HG02970 (cell line): ENCODE data around the gene PELO.

ENCODE experiments used
- ATAC-seq: cut with Tn5 transposase; IDR thresholded peaks from one replicate; pipeline ENCODE4 v1.9.1; 2021; ENCODE audit warnings: mild to moderate bottlenecking, moderate library complexity, moderate number of reproducible peaks; ENCODE audit not compliant: unreplicated experiment, low FRiP score

The PELO gene

DNA sequence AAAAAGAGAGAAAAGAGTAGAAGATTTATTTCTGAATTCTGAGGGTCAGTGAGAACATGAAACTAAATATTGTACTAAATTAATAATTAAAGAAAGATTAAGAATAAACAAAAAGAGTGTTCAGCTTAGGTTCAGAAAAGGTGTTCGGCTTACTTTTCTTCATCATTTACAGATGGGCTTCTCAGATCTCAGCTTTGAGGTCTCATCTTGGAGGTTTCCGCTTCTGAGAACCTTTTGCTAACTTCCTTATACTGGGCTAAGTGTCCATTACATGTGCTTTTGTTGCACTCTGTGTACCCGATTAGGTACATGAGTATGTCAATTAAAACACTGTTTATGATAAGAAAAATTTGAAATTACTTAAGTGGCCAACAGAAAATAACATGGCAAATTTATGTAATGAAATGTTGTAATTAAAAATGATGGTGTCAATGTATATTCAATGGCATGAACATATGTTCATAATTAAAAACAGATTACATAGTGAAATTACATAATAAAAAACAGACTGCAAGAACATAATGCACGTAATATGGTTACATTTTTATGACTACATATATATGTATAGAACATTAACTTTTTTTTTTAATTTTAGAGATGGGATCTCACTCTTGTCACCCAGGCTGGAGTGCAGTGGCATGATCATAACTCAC lies 17.3 kb upstream of the PELO start:
- ATAC-seq, result no peak

DNA sequence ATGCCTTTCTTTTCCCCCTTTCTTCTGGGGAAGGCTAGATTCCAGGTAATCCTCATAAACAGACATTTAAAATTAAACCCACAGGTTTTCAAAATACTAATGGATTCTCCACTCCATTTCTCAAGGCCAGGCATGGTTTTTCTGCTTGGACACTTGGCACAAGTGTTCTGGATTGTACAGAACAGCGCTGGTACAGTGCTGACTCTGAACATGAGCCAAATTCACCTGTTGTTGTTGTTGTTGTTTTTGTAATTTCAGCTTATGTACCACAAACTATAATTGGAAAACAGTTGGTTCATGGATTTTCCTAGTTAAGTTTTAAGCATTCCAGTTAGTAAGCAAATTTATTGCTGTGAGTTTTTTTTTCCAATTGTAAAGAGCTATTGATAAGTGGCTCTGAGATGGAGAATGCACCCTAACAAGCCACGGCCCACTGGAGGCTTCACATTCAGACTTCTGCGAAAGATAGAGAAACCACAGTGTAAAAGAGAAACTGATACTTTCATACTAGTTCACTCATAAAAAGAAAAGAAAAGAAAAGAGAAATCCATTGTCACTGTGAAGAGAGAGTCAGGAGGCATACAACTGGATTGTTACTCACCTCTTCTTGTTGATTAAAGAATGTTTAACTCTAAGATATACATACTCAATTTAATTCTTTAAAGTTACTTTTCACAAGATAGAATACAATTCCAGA lies 16.2 kb upstream of the PELO start:
- peak; percentile 94 for ATAC-seq

DNA sequence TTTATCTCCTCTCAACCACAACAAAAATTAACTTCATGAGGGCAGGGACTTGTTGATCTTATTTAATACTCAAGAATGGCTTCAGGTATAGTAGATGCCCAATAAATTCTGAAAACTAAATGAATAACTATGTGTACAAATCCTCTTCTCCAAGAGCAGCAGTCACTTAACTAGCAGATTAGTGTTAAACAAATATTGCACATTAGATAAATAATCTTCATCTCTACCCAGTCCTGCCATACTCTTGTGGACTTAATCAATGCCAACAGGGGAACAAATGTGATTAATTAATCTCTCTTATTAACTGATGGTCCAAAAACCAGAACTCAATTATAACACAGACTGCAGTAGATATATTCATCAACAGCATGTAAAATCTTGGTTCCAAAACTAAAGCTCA lies 15.0 kb upstream of the PELO start:
- no peak for ATAC-seq

DNA sequence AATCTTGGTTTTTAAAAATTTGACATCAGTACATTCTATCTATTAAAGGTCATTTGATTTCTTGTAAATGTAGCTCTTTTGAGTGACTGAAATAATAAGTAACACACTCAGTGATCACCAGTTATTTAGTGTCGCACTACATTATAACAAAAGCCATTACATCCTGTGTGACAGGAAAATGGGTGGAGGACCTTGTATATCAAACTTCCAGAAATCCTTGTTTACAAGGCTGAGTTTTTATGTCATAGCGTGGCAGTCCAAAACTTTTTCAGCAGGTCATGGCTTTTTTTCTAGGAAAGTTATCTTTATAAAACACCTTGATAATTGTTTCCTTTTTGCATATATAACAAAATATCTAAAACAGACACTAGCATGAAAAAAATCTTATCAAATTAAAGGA lies 14.4 kb upstream of the PELO start:
- ATAC-seq, result no peak

DNA sequence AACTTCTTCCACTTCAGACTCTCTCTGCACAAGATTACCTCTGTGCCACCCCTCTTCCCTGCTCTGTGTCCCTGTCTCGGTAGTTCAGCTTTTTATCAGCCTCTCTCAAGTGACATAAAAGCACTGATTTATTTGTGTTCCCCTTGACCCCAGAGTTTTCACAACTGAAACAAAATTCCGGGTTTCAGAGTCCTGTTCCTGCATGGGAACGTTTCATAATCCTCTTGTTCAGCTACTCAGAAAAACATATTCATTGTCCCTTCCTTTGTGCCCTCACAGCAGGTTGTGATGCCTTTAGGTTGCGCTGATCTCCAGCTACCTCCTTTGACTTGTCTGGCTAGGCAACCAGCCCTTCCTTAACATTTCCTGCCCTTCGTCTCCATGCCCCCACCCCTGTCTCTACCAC lies 13.7 kb upstream of the PELO start:
- no peak for ATAC-seq

DNA sequence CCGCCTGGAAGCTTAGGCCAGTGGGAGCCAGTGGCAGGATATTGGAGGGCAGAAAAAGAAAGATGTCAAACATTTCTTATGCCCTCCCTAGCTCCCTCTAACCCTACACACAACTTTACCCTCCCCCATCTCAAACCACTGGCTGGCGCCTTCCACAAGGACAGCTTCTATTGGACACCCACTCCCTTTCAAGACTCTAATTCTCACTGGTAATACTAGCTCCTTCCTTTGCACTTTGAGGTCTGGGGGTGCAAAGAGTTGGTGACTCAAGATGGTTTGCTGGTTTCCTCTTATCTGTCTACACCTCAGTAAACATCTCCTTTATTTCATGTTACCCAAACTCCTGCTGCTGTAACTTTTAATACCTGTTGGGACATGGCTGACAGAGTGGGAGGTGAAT lies 11.6 kb upstream of the PELO start:
- no peak for ATAC-seq

DNA sequence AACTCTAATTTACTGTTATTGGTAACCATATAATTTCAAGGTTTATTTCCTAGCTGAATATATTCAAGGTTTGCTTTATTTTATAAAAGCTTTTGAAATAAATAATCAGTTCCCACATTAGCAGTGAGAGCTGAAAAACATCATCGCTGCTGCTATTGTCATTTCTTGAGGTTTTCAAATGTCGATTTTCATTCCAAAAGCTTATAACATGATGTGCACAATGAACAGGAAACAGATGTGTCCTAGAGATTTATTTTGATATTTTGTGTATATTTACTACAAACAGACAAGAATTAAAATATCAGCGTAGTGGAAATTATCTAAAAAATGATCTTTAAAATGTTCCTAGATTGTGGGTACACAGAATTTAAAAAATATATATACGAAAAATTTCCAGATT lies 10.5 kb upstream of the PELO start:
- no peak for ATAC-seq

DNA sequence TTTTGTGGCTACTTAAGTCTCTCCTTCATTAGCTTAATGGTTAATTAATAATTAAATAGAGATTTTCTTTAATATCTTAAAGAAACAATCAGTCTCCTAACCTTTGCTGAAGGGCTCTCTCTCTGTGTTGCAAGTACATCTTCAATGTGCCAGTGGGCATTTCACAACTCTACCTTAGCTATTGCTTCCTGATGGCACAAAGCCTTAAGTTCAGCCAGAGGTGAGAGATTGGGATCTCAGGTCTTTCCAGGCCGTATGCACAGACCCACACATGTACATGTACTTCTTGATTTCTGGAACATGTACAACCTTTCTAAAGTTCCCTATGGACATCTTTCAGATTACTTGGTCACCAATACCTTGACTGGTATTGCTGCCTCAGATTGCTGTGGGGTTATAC lies 8.9 kb upstream of the PELO start:
- no peak for ATAC-seq

DNA sequence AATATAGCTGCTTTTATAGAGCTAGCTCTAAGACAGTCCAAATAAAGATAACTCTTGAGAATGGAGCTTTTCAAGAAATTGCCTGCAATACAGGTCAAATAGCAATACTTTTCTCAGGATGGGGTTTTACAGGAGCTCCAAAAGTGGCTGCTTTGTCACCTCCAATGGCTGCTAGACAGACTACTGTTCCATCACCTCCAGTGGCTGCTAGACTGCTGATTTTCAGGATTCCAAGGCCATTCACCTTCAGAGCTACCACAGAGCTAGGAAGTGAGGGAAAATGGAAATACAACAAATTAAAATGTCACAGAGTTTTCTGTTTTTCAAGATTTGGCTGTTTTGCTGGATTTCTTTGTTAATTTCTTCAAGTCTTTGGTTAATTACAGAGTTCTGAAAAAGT lies 8.5 kb upstream of the PELO start:
- no peak for ATAC-seq

DNA sequence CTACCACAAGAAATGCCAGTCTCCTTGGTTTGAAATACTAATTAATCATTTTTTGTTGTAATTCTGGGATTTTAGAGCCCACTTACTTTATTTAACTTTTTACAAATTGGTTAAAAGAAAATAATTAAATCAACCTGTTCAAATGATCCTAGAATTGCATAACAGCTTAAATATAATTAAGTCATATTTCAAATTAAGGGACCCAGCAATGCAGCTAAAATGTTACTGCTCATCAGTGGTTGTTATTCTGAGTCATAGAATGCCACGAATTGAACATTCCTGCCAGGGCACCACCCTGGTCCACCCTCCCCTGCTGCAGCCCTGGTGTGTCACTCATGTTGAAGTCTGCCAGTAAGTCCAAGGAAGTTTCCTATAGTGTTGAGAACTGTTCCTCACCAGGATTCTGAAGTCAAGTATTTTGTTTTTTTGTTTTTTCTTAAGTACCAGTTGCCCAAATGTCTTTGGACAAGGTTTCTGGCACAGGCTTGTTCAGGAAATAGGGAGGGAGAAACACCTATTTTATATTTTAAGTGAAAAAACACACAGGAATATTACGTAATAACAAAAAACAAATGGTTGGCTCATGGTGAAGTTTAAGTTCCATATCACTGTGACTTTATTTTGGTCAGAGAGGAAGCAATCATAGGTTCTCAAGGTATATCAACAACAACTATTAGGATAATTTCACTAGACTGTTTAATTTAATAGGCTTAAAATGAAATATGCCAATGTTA lies 4.3 kb upstream of the PELO start:
- no peak for ATAC-seq

DNA sequence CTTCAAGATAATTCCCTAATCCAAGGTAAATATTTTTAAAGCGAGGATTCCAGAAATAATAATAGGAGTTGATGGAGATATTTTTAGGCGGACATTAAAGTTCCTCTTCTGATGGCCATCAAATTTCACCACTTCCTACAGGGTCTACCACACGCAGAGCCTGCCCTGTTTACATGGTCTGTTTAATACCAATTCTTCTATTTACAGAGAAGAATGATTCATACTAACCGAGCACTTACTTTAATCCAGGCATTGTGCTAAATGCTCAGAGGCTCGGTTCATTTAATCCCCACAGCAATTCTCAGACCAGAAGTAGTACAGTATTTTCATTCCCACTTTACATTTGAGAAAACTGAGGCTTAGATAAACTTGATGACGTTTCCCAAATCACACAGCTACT lies 3.0 kb upstream of the PELO start:
- no peak for ATAC-seq

DNA sequence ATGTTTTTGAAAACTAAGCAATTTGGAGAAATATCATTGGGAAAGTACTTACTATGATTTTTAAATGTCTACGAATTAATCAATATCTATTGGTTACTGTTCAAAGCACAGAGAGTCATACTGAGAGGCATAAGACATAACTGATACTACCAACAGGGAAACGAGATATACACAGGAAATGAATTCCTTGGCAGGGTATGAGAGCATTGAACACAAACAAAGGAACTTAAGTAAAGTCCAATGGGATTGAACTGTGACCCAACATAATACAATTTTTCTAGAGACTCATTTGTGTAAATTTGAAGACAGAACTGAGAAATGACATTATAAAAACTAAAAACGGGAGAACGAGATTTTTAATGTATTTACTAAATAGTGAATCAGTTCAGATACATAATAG lies 1.3 kb upstream of the PELO start:
- ATAC-seq, result no peak

DNA sequence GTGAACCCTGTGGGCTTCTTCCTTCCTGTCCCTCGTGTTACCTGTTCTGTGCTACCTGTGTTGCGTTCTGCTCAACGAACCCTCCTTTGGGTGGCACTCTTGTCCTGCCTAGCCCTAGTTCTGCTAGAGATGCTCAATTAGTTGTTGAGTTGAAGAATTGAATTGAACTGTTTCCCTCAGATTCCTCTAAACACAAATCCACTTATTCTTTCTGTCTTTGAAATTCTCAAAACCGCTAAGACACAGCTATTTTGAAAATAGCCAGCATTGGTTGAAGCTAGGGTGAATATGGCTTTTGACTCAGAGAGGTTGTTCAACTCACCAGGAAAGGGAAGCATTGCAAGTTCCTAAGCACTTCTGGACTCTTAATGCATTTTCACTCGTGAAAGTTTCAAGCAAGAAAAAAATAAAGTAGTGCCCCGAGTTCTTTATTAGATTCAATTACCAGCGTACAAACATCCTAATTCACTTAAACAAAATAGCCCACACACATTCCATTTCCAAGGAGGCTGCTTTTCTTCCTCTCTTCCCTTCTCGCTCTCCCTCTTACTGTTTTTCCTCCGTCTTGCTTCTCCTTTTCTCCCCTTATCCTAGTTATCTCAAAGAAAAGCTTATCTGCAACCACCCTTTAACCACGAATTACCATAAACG lies 642 bp upstream of the PELO start:
- ATAC-seq, result no peak

DNA sequence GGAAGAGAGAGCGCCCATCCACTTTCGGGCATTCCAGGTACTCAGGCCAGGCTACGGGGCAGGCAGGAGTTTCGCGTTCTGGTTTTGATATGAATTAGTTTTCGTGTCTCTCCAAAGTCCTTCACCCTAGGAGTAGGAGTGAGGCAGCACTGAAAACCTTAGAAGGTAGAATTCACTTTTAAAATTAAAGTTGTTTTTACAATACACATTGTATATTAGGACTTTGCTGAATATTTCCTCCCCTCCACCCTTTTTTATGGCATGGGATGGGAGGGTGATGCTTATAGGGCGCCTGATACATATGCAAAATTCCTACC lies 747 bp downstream of the PELO start:
- ATAC-seq, result no peak

DNA sequence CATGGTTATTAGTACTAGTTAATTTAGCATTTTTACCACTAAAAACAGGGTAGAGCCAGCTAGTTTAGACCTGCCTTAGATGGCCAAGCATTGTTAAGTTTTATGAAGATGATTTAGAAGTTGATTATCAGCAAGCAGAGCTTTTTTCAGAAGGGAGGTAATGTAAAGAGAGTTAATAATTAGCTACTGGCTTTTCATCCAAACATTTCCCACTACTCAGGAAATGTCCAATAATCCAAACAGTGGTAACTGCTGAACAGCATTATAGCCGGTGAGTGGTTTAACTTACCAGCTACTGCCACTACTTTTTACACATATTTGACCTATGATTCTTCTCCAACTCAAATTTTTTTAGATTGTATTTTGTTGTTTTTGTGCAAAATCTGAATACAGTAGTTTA lies 1.7 kb downstream of the PELO start:
- no peak for ATAC-seq

DNA sequence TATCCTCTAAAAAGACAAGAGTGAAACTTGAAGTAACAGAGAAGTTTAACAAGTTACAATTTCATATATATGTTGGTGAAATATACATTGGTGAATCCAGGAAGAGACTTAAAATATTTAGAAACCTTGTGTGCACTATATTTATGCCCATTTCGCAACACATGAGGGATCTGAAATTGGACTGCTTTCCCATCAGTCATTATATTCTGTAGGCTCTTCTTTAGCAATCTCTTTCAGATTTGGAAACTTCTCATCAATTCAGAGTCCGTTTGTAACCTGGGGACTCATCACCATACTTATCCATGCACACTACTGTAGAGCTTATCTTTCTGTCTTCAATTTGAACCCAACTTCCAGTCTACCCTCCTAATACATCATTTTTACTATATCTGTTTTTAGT lies 2.1 kb downstream of the PELO start:
- ATAC-seq, result no peak

DNA sequence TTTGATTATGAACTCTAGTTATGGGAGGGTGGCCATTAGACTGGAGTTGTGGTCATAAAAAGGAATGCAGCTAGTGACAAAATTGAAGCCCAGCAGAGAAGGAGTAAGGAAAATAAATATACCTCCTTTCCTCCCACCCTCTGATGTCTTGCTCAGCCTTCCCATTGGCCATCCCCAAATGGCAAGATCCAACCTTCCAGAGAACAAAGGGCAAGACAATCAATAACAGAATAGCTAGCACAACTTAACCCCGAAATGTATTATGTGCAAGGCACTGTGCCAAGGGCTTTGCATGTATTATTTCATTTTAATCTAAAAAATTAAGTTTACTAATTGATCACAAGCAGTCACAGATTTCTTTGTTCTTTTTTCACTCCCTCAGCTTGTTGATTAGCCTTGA lies 3.6 kb downstream of the PELO start:
- ATAC-seq, result no peak

DNA sequence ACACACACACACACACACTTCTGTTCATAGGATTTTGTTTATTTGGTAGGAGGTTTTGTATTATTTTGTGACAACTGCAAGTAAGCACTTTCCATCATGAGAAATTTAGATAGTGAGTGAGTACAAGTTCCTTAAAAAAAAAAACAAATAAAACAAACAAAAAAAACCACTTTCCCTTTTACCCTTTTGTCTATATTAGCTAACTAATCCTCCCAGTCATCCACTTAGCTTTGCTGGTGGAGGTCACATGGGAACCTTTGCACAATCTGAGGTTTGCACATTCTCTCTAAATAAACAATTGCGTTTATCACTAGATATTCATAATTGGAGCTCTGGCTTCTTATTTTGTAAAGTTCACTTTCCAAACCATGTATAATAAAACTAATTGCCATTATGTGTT lies 6.8 kb downstream of the PELO start:
- no peak for ATAC-seq

DNA sequence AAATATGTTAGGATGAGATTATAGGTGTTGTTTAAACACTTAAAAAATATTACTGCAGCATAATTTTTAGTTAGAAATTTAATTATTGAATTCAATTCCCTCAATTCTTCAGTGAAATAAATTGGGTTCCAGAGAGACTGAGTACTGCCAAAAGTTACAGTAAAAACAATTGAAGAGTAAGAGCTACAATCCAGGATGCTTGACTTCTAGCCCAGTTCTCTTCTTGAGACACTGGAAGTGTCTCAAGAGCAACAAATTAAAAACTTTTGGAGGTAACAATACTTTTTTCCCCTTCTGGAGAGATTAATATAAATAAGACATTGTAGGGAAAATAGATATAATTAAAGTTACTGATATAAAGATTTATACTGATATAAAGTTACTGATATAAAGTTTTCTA lies 8.3 kb downstream of the PELO start:
- no peak for ATAC-seq

DNA sequence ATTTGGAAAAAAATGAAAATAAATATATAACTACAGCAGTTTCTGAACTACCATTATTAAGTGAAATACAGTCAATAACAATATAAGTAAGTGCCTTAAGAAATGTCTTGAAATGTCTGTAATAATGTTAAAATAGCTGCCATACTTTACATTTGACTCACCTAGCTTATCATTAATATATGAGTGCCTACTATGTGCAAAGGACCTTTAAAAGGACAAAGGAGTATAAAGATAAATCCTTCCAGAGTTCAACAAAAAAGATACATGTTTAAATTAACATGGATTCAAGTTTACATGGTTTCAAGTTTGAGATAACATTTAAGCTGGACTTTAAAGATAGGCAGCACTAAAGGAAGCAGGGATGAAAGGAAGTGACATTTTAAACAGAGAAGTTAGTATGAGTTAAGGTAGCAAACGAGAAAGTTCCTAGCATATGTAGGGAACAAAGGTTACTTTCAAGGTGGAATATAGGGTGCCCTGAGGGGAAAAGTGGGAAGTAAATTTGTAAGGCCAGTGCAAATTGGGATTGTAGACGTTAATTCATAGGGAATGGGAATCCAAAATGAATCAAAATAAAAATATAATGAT lies 8.9 kb downstream of the PELO start:
- ATAC-seq, result no peak

DNA sequence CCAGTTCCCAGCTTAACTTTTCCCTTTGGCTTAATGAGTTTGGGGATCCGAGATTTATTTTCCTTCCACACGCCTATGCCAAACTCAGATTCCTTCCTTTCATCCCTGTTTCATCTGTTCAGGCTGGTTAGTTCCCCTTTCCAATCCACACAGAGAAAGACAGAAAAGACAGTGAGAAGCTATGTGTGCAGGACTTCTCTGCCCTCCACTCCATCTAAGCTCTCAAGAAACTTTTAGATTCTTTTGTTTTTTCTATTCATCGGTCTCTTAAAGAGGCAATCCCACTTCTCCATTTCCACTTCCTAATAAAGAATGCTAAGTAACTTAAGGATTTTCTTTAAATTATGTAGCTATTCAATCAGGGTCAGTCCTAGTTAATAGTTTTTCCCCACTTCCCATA lies 11.2 kb downstream of the PELO start:
- no peak for ATAC-seq
